Lower leg skin (tissue), 3 donors: ENCODE data around the gene ZNHIT6.

ENCODE experiments used
- POLR2A ChIP-seq, 2 donors: fragments of 450-650 bp; IDR thresholded peaks; one replicate each; pipeline ENCODE4 v1.6.1; 2016 to 2017; ENCODE audit warnings: antibody characterized with exemption in 2 of 2, mild to moderate bottlenecking in 1 of 2, moderate library complexity in 1 of 2
- TF ChIP-seq, protein P1 (sequence below), 3 donors: fragments of 450-650 bp; IDR thresholded peaks; one replicate each; pipeline ENCODE4 v1.5.1; 2016; ENCODE audit warnings: antibody characterized with exemption in 3 of 3, mild to moderate bottlenecking in 3 of 3, moderate library complexity in 2 of 3

DNA sequence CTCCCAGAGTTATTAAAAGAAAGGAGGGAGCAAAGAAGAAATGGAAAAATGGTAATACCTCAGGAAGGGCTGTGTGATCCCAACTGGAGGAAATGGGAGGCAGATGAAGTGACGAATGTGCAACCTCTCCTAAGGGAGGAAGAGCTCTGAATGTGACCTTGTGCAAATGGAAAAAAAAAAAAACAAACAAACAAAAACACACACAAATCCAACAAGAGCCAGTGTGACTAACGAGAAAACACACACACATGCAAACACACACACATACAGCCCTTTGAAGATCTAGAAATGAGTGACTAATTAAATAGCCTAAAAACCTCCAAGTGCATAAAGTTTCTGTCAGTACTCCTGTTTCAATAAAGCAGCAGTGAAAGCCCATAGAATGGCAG lies 78.7 kb downstream of the ZNHIT6 start:
- TF ChIP-seq POLR2A (IDR thresholded peaks at IDR 0.05), result no peak
- TF ChIP-seq, protein P1, sequence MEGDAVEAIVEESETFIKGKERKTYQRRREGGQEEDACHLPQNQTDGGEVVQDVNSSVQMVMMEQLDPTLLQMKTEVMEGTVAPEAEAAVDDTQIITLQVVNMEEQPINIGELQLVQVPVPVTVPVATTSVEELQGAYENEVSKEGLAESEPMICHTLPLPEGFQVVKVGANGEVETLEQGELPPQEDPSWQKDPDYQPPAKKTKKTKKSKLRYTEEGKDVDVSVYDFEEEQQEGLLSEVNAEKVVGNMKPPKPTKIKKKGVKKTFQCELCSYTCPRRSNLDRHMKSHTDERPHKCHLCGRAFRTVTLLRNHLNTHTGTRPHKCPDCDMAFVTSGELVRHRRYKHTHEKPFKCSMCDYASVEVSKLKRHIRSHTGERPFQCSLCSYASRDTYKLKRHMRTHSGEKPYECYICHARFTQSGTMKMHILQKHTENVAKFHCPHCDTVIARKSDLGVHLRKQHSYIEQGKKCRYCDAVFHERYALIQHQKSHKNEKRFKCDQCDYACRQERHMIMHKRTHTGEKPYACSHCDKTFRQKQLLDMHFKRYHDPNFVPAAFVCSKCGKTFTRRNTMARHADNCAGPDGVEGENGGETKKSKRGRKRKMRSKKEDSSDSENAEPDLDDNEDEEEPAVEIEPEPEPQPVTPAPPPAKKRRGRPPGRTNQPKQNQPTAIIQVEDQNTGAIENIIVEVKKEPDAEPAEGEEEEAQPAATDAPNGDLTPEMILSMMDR (IDR thresholded peaks at IDR 0.05), result no peak
